ENCODE data around the gene FOXJ3. TPM values are rescaled to one million over a fixed set of nuclear protein-coding genes. Genes with fewer than 3 reads are reported as not detected.

FOXJ3 gene
- total and polyA plus RNA-seq, 2 of the 13 experiments (the other 11 are each of a cell fraction or from before 2014, with no cell fraction given), result 16.6 to 48.5 TPM

- TF ChIP-seq RFX3 (CRISPR knock-in tag; IDR thresholded peaks at IDR 0.05), result no peak
- no peak for TF ChIP-seq SOX13 (IDR thresholded peaks at IDR 0.05)
- TF ChIP-seq SOX13 (CRISPR knock-in tag; conservative IDR thresholded peaks at IDR 0.05 in 1 of 2, IDR thresholded peaks at IDR 0.05 in 1 of 2), result no peak
- TF ChIP-seq GTF2F1 (IDR thresholded peaks at IDR 0.05; ENCODE audit: low read length), result no peak
Measured at GRCh38 chr1:42250164-42250563, 84.9 kb downstream of the FOXJ3 start (continued).

- peaks cover 1 to 3% of the 10 kb centered on the region in 2 experiments; a peak in 1 of 5 replicates for H3K36me3 ChIP-seq (replicated peaks in 1 of 2; ENCODE audit: control insufficient read depth in 1 of 2, insufficient read depth in 2 of 2, low read length in 2 of 2)
- H3K27ac ChIP-seq (ENCODE audit: extremely low read length, insufficient read depth, low read length), result no peak overlapping the region
- DNase-seq (ENCODE audit: low spot score) (no peak), FAIRE-seq (no peak), ATAC-seq (no peak; the same call in 2 of the 3 replicates)
- no peak overlapping the region for H2AFZ ChIP-seq (ENCODE audit: low read length)
- CTCF ChIA-PET (ENCODE audit: low intra/inter-chr PET ratio, low total read pairs), result no interaction called here
- H3K79me2 ChIP-seq (ENCODE audit: insufficient read depth, low read length), result peaks cover 58% of the 10 kb centered on the region
- WGBS (ENCODE audit: low lambda C conversion rate), result 98% methylated on average over 2 of the region's 5 CpGs
- in situ Hi-C loops (cut with HindIII; ENCODE audit: extremely low pct_ligation_motif_present, low pct_unique_long_range_greater_than_20kb), result no loop called here
- BruUV-seq (replicated peaks), result no TSS peak
- H3K4me2 ChIP-seq (ENCODE audit: low read depth, low read length), result no peak overlapping the region
- POLR2A ChIA-PET, result no interaction called here
- H3K9me3 ChIP-seq (ENCODE audit: low read length), result peaks cover 16% of the 10 kb centered on the region
- no peak overlapping the region for H3K4me3 ChIP-seq (replicated peaks in 1 of 3; ENCODE audit: insufficient read depth in 1 of 3, low read depth in 2 of 3, low read length in 3 of 3)
- TF ChIP-seq ZNF484 (CRISPR knock-in tag; IDR thresholded peaks at IDR 0.05; ENCODE audit: borderline replicate concordance, low read depth) (no peak), ZNF646 (CRISPR knock-in tag; IDR thresholded peaks at IDR 0.05) (no peak), ZNF652 (CRISPR knock-in tag; IDR thresholded peaks at IDR 0.05; ENCODE audit: borderline replicate concordance, low read depth) (no peak)
- H3K9ac ChIP-seq (ENCODE audit: insufficient read depth, low read depth, low read length), result no peak overlapping the region
- H3K4me1 ChIP-seq (ENCODE audit: insufficient read depth, low read length), result no peaks in the 10 kb centered on the region
- intact Hi-C loops (cut with micrococcal nuclease; ENCODE audit: unreplicated experiment), result no loop called here
- H4K20me1 ChIP-seq (ENCODE audit: insufficient read depth, low read length), result peaks cover 13% of the 10 kb centered on the region; the same call in 1 of the 2 replicates
- no peaks in the 10 kb centered on the region for H3K27me3 ChIP-seq (ENCODE audit: control insufficient read depth in 1 of 2, insufficient read depth in 2 of 2, low read length in 2 of 2)
Measured at GRCh38 chr1:42240966-42241755, 93.9 kb downstream of the FOXJ3 start.
